Ishikawa (cell line): ENCODE measurements around the gene FSIP1.

Source experiments
- CEBPB ChIP-seq: IDR thresholded peaks from 2 replicates; pipeline ENCODE4 v1.6.1; 2012
- CREB1 ChIP-seq: IDR thresholded peaks from 2 replicates; pipeline ENCODE4 v1.6.1; 2012; ENCODE audit warnings: low read depth
- EGR1 ChIP-seq: IDR thresholded peaks from 2 replicates; pipeline ENCODE4 v1.6.1; 2012
- EP300 ChIP-seq: IDR thresholded peaks from 2 replicates; pipeline ENCODE4 v1.6.1; 2012; ENCODE audit warnings: borderline replicate concordance
- FOXM1 ChIP-seq: IDR thresholded peaks from 2 replicates; pipeline ENCODE4 v1.6.1; 2012; ENCODE audit warnings: low read depth, borderline replicate concordance
- MAX ChIP-seq: IDR thresholded peaks from 2 replicates; pipeline ENCODE4 v1.6.1; 2012
- NFIC ChIP-seq: IDR thresholded peaks from 2 replicates; pipeline ENCODE4 v1.6.1; 2012
- RAD21 ChIP-seq: IDR thresholded peaks from 2 replicates; pipeline ENCODE4 v1.6.1; 2012; ENCODE audit warnings: low read depth
- REST ChIP-seq: IDR thresholded peaks from 2 replicates; pipeline ENCODE4 v1.6.1; 2012; ENCODE audit warnings: low read depth, mild to moderate bottlenecking
- TAF1 ChIP-seq: IDR thresholded peaks from 2 replicates; pipeline ENCODE4 v1.6.1; 2012; ENCODE audit warnings: low read depth, mild to moderate bottlenecking
- TCF12 ChIP-seq: IDR thresholded peaks from 2 replicates; pipeline ENCODE4 v1.6.1; 2012; ENCODE audit warnings: low read depth
- TEAD4 ChIP-seq: IDR thresholded peaks from 2 replicates; pipeline ENCODE4 v1.6.1; 2012
- USF1 ChIP-seq: IDR thresholded peaks from 2 replicates; pipeline ENCODE4 v1.6.1; 2012
- YY1 ChIP-seq: IDR thresholded peaks from 2 replicates; pipeline ENCODE4 v1.6.1; 2012; ENCODE audit warnings: low read depth
- ZBTB7A ChIP-seq: IDR thresholded peaks from 2 replicates; pipeline ENCODE4 v1.6.1; 2012; ENCODE audit warnings: low read depth

FSIP1 gene

GRCh38 chr15:39599871-39600270 lies 182.8 kb downstream of the FSIP1 start:
- no peak for TF ChIP-seq TCF12
- TF ChIP-seq TEAD4, result no peak

GRCh38 chr15:39598958-39599845 lies 183.4 kb downstream of the FSIP1 start:
- TF ChIP-seq FOXM1, result no peak
- TF ChIP-seq ZBTB7A, result no peak
- no peak for TF ChIP-seq CREB1
- TF ChIP-seq TEAD4, result no peak
- TF ChIP-seq YY1, result no peak
- no peak for TF ChIP-seq EP300
- no peak for TF ChIP-seq USF1
- TF ChIP-seq TCF12, result no peak
- TF ChIP-seq NFIC, result no peak

- no peak for TF ChIP-seq TAF1
- TF ChIP-seq FOXM1, result no peak
- TF ChIP-seq YY1, result no peak
- TF ChIP-seq NFIC, result no peak
- no peak for TF ChIP-seq CREB1
- no peak for TF ChIP-seq TEAD4
- no peak for TF ChIP-seq EP300
- no peak for TF ChIP-seq USF1
- TF ChIP-seq REST, result no peak
- TF ChIP-seq TCF12, result no peak
- TF ChIP-seq CEBPB, result no peak
Measured at GRCh38 chr15:39598186-39598850, 184.3 kb downstream of the FSIP1 start.

- no peak for TF ChIP-seq TCF12
Measured at GRCh38 chr15:39597751-39598185, 184.9 kb downstream of the FSIP1 start.

- TF ChIP-seq EGR1 (no peak), TAF1 (no peak), YY1 (no peak), ZBTB7A (no peak), NFIC (no peak), CEBPB (no peak), REST (no peak), TCF12 (no peak), USF1 (no peak), TEAD4 (no peak), FOXM1 (no peak), CREB1 (no peak), MAX (no peak), RAD21 (no peak), EP300 (no peak)
Measured at GRCh38 chr15:39597336-39597735, 185.3 kb downstream of the FSIP1 start.

GRCh38 chr15:39596358-39597051 lies 186.1 kb downstream of the FSIP1 start:
- TF ChIP-seq CREB1 (no peak), USF1 (no peak), ZBTB7A (no peak), CEBPB (no peak), RAD21 (no peak), TEAD4 (no peak), MAX (no peak), EP300 (no peak), YY1 (no peak), REST (no peak), FOXM1 (no peak)
